Measurements from ENCODE around the gene NRDE2.

NRDE2 gene

GRCh38 chr14:90319173-90319572, 12.6 kb downstream of the NRDE2 start:
- Histone ChIP-seq H3K36me3 (ENCODE audit: low read length) (0 out of 2 replicates have a peak, but pooled peaks cover 3% of the 10 kb centered on the region), H3K4me3 (ENCODE audit: insufficient read depth, low read length, poor library complexity, severe bottlenecking) (no peak overlapping the region), H4K20me1 (ENCODE audit: low read depth, low read length) (peaks cover 10% of the 10 kb centered on the region; the same call in 1 of the 2 replicates), H3K9me2 (replicated peaks; ENCODE audit: insufficient read depth, low read length) (no peaks in the 10 kb centered on the region), H3K27me3 (ENCODE audit: low read length) (no peaks in the 10 kb centered on the region), H2AFZ (ENCODE audit: low read depth, low read length, severe bottlenecking) (no peak overlapping the region), H3K9ac (ENCODE audit: low read length) (no peak overlapping the region), H3F3A (ENCODE audit: insufficient read depth) (no peaks in the 10 kb centered on the region), H3K4me2 (ENCODE audit: low read depth, low read length, poor library complexity, severe bottlenecking) (no peak overlapping the region), H3K9me3 (ENCODE audit: insufficient read depth, low read length) (no peaks in the 10 kb centered on the region), H3K79me2 (ENCODE audit: insufficient read depth, low read length) (peaks cover 42% of the 10 kb centered on the region), H3K27ac (ENCODE audit: low read depth, low read length) (no peak overlapping the region)
- no peak for TF ChIP-seq CTCF (IDR thresholded peaks at IDR 0.05; ENCODE audit: insufficient read depth, low read length, poor library complexity, severe bottlenecking)

GRCh38 chr14:90318016-90318415, 13.7 kb downstream of the NRDE2 start:
- TF ChIP-seq EZH2phosphoT487 (conservative IDR thresholded peaks at IDR 0.05; ENCODE audit: low read length) (no peak), CTCF (IDR thresholded peaks at IDR 0.05; ENCODE audit: insufficient read depth, low read length, poor library complexity, severe bottlenecking) (no peak)
- Histone ChIP-seq H3K9me3 (ENCODE audit: insufficient read depth, low read length) (no peaks in the 10 kb centered on the region), H3K9me2 (replicated peaks; ENCODE audit: insufficient read depth, low read length) (no peaks in the 10 kb centered on the region), H3K79me2 (ENCODE audit: insufficient read depth, low read length) (peaks cover 37% of the 10 kb centered on the region), H3K9ac (ENCODE audit: low read length) (no peak overlapping the region), H3K4me2 (ENCODE audit: low read depth, low read length, poor library complexity, severe bottlenecking) (no peak overlapping the region), H3K27ac (ENCODE audit: low read depth, low read length) (no peak overlapping the region), H3K4me3 (ENCODE audit: insufficient read depth, low read length, poor library complexity, severe bottlenecking) (no peak overlapping the region), H3K36me3 (ENCODE audit: low read length) (0 out of 2 replicates have a peak, but pooled peaks cover 3% of the 10 kb centered on the region), H2AFZ (ENCODE audit: low read depth, low read length, severe bottlenecking) (no peak overlapping the region), H3F3A (ENCODE audit: insufficient read depth) (no peaks in the 10 kb centered on the region), H4K20me1 (ENCODE audit: low read depth, low read length) (peaks cover 7% of the 10 kb centered on the region; the same call in 1 of the 2 replicates), H3K27me3 (ENCODE audit: low read length) (no peaks in the 10 kb centered on the region)

DNA sequence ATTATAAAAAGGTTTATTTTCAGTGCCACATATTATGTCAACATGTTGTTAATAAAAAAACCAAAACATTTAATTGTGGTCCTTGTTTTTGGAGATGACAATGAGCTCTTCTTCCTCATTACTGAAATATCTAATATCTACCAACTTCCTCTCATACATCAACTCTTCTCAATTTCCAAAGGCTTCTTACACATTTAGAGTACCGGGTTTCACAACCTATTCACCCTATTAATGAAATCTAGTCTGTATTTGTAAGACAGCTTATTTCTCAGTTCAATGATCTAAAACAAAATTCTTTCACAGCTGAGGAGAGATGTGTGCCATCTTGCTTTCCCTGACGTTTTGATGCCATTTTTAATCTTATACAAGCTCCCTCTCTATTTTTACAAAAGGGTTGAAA, 14.5 kb downstream of the NRDE2 start:
- H3K36me3 ChIP-seq (ENCODE audit: low read length) = peaks cover 3% of the 10 kb centered on the region; the same call in 1 of the 2 replicates
- no peaks in the 10 kb centered on the region for H3K9me2 ChIP-seq (replicated peaks; ENCODE audit: insufficient read depth, low read length)
- H3K4me2 ChIP-seq (ENCODE audit: low read depth, low read length, poor library complexity, severe bottlenecking) = no peak overlapping the region
- peaks cover 30% of the 10 kb centered on the region for H3K79me2 ChIP-seq (ENCODE audit: insufficient read depth, low read length)
- no peaks in the 10 kb centered on the region; the same call in 1 of the 2 replicates for H4K20me1 ChIP-seq (ENCODE audit: low read depth, low read length)
- H3K4me3 ChIP-seq (ENCODE audit: insufficient read depth, low read length, poor library complexity, severe bottlenecking) = no peak overlapping the region
- no peaks in the 10 kb centered on the region for H3K27me3 ChIP-seq (ENCODE audit: low read length)
- H3K9me3 ChIP-seq (ENCODE audit: insufficient read depth, low read length) = no peaks in the 10 kb centered on the region
- H2AFZ ChIP-seq (ENCODE audit: low read depth, low read length, severe bottlenecking) = no peak overlapping the region
- no peak overlapping the region for H3K9ac ChIP-seq (ENCODE audit: low read length)
- H3K27ac ChIP-seq (ENCODE audit: low read depth, low read length) = no peak overlapping the region
- H3F3A ChIP-seq (ENCODE audit: insufficient read depth) = no peaks in the 10 kb centered on the region
- TF ChIP-seq CTCF (IDR thresholded peaks at IDR 0.05; ENCODE audit: insufficient read depth, low read length, poor library complexity, severe bottlenecking) (no peak), EZH2phosphoT487 (conservative IDR thresholded peaks at IDR 0.05; ENCODE audit: low read length) (no peak)
